Ovary (tissue), 9 donors: ENCODE data around the gene LGALS3BP. TPM values are rescaled to one million over a fixed set of nuclear protein-coding genes. Genes with fewer than 3 reads are reported as not detected.

Source experiments
- DNase-seq, 5 donors: peaks; one replicate each; pipeline ENCODE4 v3.0.0-alpha.2; 2019 to 2020
- H3K27ac ChIP-seq, 2 donors: fragments of 200-600 bp; one replicate each; pipeline versions ENCODE4 v1.5.1 to v1.8.0; 2019 to 2022
- H3K27me3 ChIP-seq: fragments of 200-600 bp; one replicate; pipeline ENCODE4 v1.8.0; 2022
- H3K36me3 ChIP-seq: fragments of 200-600 bp; sonication (generic); one replicate; pipeline ENCODE4 v1.5.1; 2019
- H3K4me1 ChIP-seq: one replicate; pipeline ENCODE4 v1.8.1; 2013; ENCODE audit warnings: mild to moderate bottlenecking, moderate library complexity; ENCODE audit not compliant: insufficient read depth
- H3K4me3 ChIP-seq: fragments of 200-600 bp; sonication (generic); one replicate; pipeline ENCODE4 v1.5.1; 2017
- H3K9me3 ChIP-seq, 2 donors: fragments of 200-600 bp in 1 of 2; sonication (generic) in 1 of 2; one replicate each; pipeline versions ENCODE4 v1.5.1 to v1.8.1; 2013 to 2019; ENCODE audit warnings: mild to moderate bottlenecking in 1 of 2, moderate library complexity in 1 of 2
- EP300 ChIP-seq: sonication (generic); formaldehyde crosslinking; IDR thresholded peaks from one replicate; pipeline ENCODE4 v1.6.1; 2017; ENCODE audit warnings: antibody characterized with exemption
- POLR2A ChIP-seq: fragments of 450-650 bp; IDR thresholded peaks from one replicate; pipeline ENCODE4 v1.6.1; 2017; ENCODE audit warnings: antibody characterized with exemption, mild to moderate bottlenecking, moderate library complexity
- WGBS, 3 donors: extraction: QIAGEN DNeasy Blood & Tissue Kit in 1 of 3; methylation state at CpG; one replicate each; pipeline versions ENCODE4 v1.1.5 to v1.1.7; 2013 to 2017; 5-methylcytosine and 5-hydroxymethylcytosine counted together
- intact Hi-C, 4 donors: fragments of 100-400 bp; cut with DNase I; formaldehyde crosslinking; loops; one replicate each; pipeline versions ENCODE4 v1.11.0 to v1.15.1; 2022 to 2023
- polyA plus RNA-seq, 2 donors: library from polyadenylated mRNA; stranded (reverse); fragments of 200-250 nt in 1 of 2; fragments of 350-450 nt in 1 of 2; fragmentation: Illumina TruSeq in 1 of 2; extraction: RNeasy Lipid Tissue Mini Kit (QIAGEN cat#74804) in 1 of 2; gene quantifications; one replicate each; pipeline ENCODE4 v1.2.3, GENCODE V29; 2013 to 2014
- total RNA-seq, 7 donors: library from RNA; depleted of rRNA in 2 of 7; stranded (reverse); fragments of >200 nt in 2 of 7; fragmentation: NEBNext Ultra II Directional in 3 of 7; extraction: Animal tissue kit (Norgen Biotek cat#: 25700) in 3 of 7; gene quantifications; one replicate each; pipeline versions ENCODE4 v1.1.0 to v1.2.4, GENCODE V29; 2016 to 2023
- TF ChIP-seq, protein P1 (sequence below), 3 donors: fragments of 450-650 bp in 2 of 3; fragments of 200-600 bp in 1 of 3; IDR thresholded peaks; one replicate each; pipeline versions ENCODE4 v1.5.1 to v1.8.0; 2016 to 2022; ENCODE audit warnings: antibody characterized with exemption in 3 of 3, mild to moderate bottlenecking in 1 of 3
- donor health status: DM: no; HTN: no; CAD: no; lungs with moderate emphysema.
- donor health status: DM: no; HTN: no; CAD: no.
- donor health status: Bipolar disorder and iron deficiency.
- donor health status: DM: yes; HTN: yes; CAD: no.
- donor health status: DM: no; HTN: no; CAD: no.
- donor health status: DM: yes; HTN: yes; CAD: no.

Gene LGALS3BP
- total and polyA plus RNA-seq, 9 donors, result 191 to 584 (median 250) TPM

DNA sequence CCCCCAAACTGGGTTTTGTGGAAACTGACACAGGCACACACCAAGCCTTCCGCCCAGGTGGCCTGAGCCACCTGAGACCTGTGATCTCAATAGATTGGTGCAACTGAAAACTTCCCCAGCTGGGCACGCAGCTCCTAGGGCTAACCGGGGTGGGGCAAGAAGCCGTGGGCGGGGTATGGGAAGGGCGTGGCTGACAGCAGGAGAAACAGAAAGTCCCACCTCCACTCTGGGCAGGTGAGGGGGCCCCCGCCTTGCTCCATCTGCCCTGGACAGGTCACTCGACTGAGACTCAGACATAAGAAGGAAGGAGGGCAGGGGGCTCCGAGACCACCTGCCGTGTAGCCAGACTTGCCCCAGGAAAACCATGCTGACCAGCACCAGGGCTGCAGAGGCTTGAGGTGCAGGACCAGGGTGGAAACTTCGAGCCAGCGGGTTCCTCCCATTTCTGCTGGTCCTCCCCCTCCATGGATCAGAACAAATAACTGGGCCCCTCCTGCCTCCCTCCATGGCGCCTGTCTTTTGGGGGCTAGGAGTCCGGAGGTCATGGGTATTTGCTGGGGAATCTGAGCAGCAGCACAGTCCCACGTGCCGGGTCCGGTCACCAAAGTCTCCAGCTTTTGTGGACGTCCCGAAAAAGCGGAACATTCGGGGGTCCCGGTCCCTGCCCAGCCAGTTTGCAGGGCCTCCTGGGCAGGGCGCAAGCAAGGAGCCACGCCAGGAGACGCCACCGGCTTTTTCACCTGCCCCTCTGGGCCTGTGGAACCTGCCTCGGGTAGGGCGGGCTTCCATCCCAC, 55.9 kb downstream of the LGALS3BP start:
- intact Hi-C loops, result loop anchor here in 3 of 4 donors (2.0 to 10.0 kb wide), 3 partner anchors 42 to 51 kb away; partner anchors contain the start of gene LGALS3BP (in 2 of the 3)
- Histone ChIP-seq H3K27ac (peak overlapping the region; percentile 61 to 83), H3K36me3 (no peaks in the 10 kb centered on the region), H3K9me3 (no peaks in the 10 kb centered on the region), H3K27me3 (no peaks in the 10 kb centered on the region), H3K4me1 (peaks cover 40% of the 10 kb centered on the region), H3K4me3 (peak overlapping the region; percentile 82)
- peak; percentile 47 to 70 (median 59) for DNase-seq
- no peak for TF ChIP-seq POLR2A
- TF ChIP-seq, protein P1, sequence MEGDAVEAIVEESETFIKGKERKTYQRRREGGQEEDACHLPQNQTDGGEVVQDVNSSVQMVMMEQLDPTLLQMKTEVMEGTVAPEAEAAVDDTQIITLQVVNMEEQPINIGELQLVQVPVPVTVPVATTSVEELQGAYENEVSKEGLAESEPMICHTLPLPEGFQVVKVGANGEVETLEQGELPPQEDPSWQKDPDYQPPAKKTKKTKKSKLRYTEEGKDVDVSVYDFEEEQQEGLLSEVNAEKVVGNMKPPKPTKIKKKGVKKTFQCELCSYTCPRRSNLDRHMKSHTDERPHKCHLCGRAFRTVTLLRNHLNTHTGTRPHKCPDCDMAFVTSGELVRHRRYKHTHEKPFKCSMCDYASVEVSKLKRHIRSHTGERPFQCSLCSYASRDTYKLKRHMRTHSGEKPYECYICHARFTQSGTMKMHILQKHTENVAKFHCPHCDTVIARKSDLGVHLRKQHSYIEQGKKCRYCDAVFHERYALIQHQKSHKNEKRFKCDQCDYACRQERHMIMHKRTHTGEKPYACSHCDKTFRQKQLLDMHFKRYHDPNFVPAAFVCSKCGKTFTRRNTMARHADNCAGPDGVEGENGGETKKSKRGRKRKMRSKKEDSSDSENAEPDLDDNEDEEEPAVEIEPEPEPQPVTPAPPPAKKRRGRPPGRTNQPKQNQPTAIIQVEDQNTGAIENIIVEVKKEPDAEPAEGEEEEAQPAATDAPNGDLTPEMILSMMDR (IDR thresholded peaks at IDR 0.05), result no peak
- TF ChIP-seq EP300, result no peak
- 3 to 4% (median 3%) methylated on average over 26 to 28 of the region's 28 CpGs for WGBS, 3 donors

DNA sequence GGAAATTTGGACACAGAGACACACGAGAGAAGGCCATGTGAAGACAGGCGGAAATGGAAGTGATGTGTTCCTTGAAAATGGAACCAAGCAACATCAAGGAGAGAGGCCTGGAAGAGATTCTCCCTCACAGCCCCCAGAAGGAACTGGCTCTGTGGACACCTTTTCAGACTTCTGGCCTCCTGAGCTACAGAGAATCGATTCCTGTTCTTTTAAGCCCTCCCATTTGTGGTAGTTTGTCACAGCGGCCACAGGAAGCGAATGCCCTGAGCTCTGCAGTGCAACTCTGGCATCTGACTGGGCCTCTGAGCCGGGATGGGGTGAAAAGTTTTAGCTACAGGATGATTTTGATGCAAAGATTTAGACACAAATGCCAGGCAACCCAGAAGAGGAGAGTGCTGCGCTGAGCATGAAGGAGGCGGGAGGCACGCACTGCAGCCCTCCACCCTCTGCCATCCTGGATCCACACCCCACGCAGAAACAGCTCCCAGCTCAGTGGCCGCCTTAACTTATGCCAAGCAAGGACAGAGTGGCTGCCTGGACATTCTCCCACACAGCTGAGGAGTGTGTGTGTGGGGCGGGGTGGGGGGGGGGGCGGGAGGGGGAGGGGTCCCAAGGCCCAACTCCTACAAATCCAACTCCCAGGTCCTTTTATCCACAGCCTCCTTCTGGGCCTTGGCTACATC, 56.8 kb downstream of the LGALS3BP start:
- H3K27me3 ChIP-seq, result no peaks in the 10 kb centered on the region
- TF ChIP-seq, protein P1 (IDR thresholded peaks at IDR 0.05), result no peak
- TF ChIP-seq POLR2A, result no peak
- TF ChIP-seq EP300, result no peak
- DNase-seq, result peak in 1 of 5 donors; percentile 19
- intact Hi-C loops, result loop anchor here in 3 of 4 donors (5.0 to 10.0 kb wide), 2 partner anchors 41 to 52 kb away; partner anchors contain the start of gene LGALS3BP (in 2 of the 3)
- WGBS, 3 donors, result 23 to 42% (median 39%) methylated on average over 11 to 13 of the region's 13 CpGs
- peak overlapping the region; percentile 82 for H3K4me3 ChIP-seq
- H3K27ac ChIP-seq, result peak overlapping the region; percentile 61 to 83
- no peaks in the 10 kb centered on the region for H3K9me3 ChIP-seq
- H3K4me1 ChIP-seq, result peaks cover 44% of the 10 kb centered on the region
- H3K36me3 ChIP-seq, result no peaks in the 10 kb centered on the region

DNA sequence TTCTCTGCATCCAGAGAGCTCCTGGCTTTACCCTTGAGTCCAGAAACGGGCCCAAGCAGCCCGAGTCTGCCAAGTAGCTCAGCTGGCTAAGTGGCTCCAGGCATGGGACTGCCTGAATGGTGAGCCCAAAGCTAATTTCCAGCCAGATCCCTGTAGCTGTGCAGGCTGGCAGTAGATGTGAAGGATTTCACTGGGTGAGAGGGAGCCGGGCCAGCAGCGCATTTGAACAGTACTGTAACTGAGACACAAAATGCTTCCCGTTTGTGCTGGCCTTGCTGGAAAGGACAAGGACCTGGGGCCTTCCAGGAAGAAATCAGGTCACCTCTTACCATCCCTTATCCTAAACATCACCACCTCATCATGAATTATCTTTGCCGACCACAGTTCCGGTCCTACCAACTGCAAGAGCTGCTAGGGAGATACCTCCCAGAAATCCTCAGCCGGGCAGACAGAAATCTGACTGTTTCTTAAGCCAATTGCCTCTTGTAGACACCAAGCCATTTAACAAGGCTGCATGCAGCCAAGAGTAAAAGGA, 58.2 kb downstream of the LGALS3BP start:
- intact Hi-C loops, result loop anchor here in 3 of 4 donors (5.0 to 10.0 kb wide), 2 partner anchors 39 to 53 kb away; partner anchors contain the start of gene LGALS3BP (in 2 of the 3)
- DNase-seq, result peak in 1 of 5 donors; percentile 33
- no peak overlapping the region for H3K4me3 ChIP-seq
- TF ChIP-seq POLR2A (no peak), EP300 (no peak)
- TF ChIP-seq, protein P1 (IDR thresholded peaks at IDR 0.05), result no peak
- H3K36me3 ChIP-seq, result no peaks in the 10 kb centered on the region
- peak overlapping the region in 1 of 2 donors; percentile 41 for H3K27ac ChIP-seq
- peaks cover 48% of the 10 kb centered on the region for H3K4me1 ChIP-seq
- H3K9me3 ChIP-seq, result no peaks in the 10 kb centered on the region
- H3K27me3 ChIP-seq, result no peaks in the 10 kb centered on the region
- 21 to 25% (median 23%) methylated on average over 8 of the region's 8 CpGs for WGBS, 3 donors

Other genes starting within 250 kb of the LGALS3BP start
- gene CYTH1, start 197.7 kb downstream of the LGALS3BP start, total RNA-seq, result 10 to 100 TPM; 17.4 to 27.0 (median 24.4) TPM
- 10 to 100 TPM; 15.1 to 35.3 TPM for gene CYTH1, start 197.7 kb downstream of the LGALS3BP start, polyA plus RNA-seq
- gene USP36, start 139.1 kb downstream of the LGALS3BP start, total RNA-seq, result 100 to 1,000 TPM in 2 of 7 donors, 10 to 100 TPM in 5; 56.0 to 127 (median 69.2) TPM
- gene USP36, start 139.1 kb downstream of the LGALS3BP start, polyA plus RNA-seq, result 10 to 100 TPM; 38.7 to 59.1 TPM
- gene CEP295NL, start 76.7 kb downstream of the LGALS3BP start, total RNA-seq, result 1 to 10 TPM; 1.7 to 8.0 (median 4.5) TPM
- 1 to 10 TPM in 1 of 2 donors, under 1 TPM in 1; 0.25 to 1.0 TPM for gene CEP295NL, start 76.7 kb downstream of the LGALS3BP start, polyA plus RNA-seq
- 100 to 1,000 TPM; 221 to 854 (median 693) TPM for gene TIMP2, start 54.5 kb downstream of the LGALS3BP start, total RNA-seq
- gene TIMP2, start 54.5 kb downstream of the LGALS3BP start, polyA plus RNA-seq, result 1,000 to 10,000 TPM in 1 of 2 donors, 100 to 1,000 TPM in 1; 542 to 1,422 TPM
- 10 to 100 TPM; 20.4 to 48.8 (median 34.3) TPM for gene CANT1, start 29.8 kb upstream of the LGALS3BP start, total RNA-seq
- gene CANT1, start 29.8 kb upstream of the LGALS3BP start, polyA plus RNA-seq, result 10 to 100 TPM; 18.6 to 33.8 TPM
- gene C1QTNF1, start 44.2 kb upstream of the LGALS3BP start, total RNA-seq, result 10 to 100 TPM; 41.1 to 85.9 (median 53.5) TPM
- 10 to 100 TPM; 17.9 to 69.4 TPM for gene C1QTNF1, start 44.2 kb upstream of the LGALS3BP start, polyA plus RNA-seq
- 10 to 100 TPM; 21.0 to 61.5 (median 48.2) TPM for gene ENGASE, start 94.9 kb upstream of the LGALS3BP start, total RNA-seq
- 10 to 100 TPM in 1 of 2 donors, 1 to 10 TPM in 1; 6.0 to 32.0 TPM for gene ENGASE, start 94.9 kb upstream of the LGALS3BP start, polyA plus RNA-seq